ENCODE data around the gene LMNTD1. TPM values are rescaled to one million over a fixed set of nuclear protein-coding genes. Genes with fewer than 3 reads are reported as not detected.
"Not testable (repeated sequence)": the region's sequence is repeated elsewhere in the genome, so short reads cannot be mapped to it uniquely, and the experiment has no call there.

The LMNTD1 gene
- total and polyA plus RNA-seq, 5 experiments from 2014 or later = not detected

DNA sequence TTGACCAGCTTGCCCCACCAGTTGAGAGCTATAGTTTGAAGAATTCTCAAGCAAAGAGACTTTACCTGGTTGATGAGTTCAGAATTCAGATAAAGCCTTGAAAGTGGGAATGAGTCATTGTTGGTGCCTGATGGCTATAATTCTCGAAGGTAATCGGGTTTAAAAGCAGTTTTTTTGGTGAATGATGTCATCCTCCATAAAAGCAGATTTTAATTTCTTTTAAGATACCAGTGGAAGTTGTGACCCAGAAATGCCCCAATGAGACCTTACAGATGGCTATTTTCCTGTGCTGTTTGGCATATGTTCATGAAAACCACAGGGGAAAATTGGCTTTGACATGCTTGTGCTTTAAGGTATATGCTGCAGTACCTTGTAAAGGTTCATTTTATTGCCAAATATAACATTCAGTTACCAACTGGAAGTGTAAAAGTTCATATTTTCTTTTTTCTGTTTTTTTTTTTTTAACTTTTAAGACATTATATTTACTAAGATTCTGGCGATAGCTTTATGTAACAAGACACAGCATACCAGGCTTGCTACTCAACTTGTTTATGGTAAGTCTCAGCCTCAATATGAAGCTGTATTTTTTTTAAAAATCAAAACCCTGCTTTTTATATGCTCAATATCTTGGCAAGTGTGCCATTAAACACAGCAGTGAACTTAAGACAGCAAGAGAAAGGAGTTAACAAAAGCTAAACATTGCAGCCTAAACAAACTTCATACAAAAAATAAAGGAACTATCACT is 119.3 kb downstream of the LMNTD1 start:
- no peak for ATAC-seq
- H3K4me1 Mint-ChIP-seq = peaks cover 4 to 10% (median 4%) of the 10 kb centered on the region in 4 donors
- H3K36me3 Mint-ChIP-seq = no peaks in the 10 kb centered on the region
- peaks cover 0 to 12% (median 0%) of the 10 kb centered on the region in 5 donors for H3K27me3 Mint-ChIP-seq
- DNase-seq = no peak
- POLR2A ChIA-PET = no interaction called here
- no peak overlapping the region for H3K4me3 Mint-ChIP-seq
- H3K9me3 Mint-ChIP-seq = no peaks in the 10 kb centered on the region
- no peak overlapping the region for H3K27ac Mint-ChIP-seq

GRCh38 chr12:25433024-25433423 is 120.1 kb downstream of the LMNTD1 start:
- DNase-seq (no peak), ATAC-seq (no peak)
- Mint-ChIP-seq H3K27ac (no peak overlapping the region), H3K36me3 (no peaks in the 10 kb centered on the region), H3K9me3 (no peaks in the 10 kb centered on the region), H3K27me3 (peaks cover 0 to 12% (median 0%) of the 10 kb centered on the region in 5 donors), H3K4me1 (peaks cover 4 to 10% (median 4%) of the 10 kb centered on the region in 4 donors), H3K4me3 (no peak overlapping the region)
- POLR2A ChIA-PET = no interaction called here

- ATAC-seq = no peak
- peaks cover 0 to 3% (median 0%) of the 10 kb centered on the region in 4 donors for H3K4me1 Mint-ChIP-seq
Observed at GRCh38 chr12:25427337-25428249, 125.5 kb downstream of the LMNTD1 start.

DNA sequence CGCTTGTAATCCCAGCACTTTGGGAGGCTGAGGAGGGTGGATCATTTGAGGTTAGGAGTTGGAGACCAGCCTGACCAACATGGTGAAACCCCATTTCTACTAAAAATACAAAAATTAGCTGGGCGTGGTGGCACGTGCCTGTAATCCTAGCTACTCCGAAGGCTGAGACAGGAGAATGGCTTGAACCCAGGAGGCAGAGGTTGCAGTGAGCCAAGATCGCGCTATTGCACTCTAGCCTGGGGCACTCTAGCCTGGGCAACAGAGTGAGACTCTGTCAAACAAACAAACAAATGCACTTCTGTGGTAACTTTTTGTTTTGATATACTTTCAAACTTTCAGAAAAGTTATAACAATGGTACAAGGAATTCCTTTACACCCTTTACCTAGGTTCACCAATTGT is 126.3 kb downstream of the LMNTD1 start:
- H3K27me3 Mint-ChIP-seq, H3K27ac Mint-ChIP-seq, H3K4me1 Mint-ChIP-seq, H3K4me3 Mint-ChIP-seq, POLR2A ChIA-PET, H3K36me3 Mint-ChIP-seq, ATAC-seq, H3K9me3 Mint-ChIP-seq, DNase-seq: not testable (repeated sequence)

More at GRCh38 chr12:25427337-25428249, 125.5 kb downstream of the LMNTD1 start:
- no peak for DNase-seq
- Mint-ChIP-seq H3K4me3 (no peak overlapping the region), H3K9me3 (no peaks in the 10 kb centered on the region), H3K27ac (no peak overlapping the region), H3K27me3 (peaks cover 0 to 4% (median 0%) of the 10 kb centered on the region in 5 donors), H3K36me3 (no peaks in the 10 kb centered on the region)
- POLR2A ChIA-PET = no interaction called here

Data from naive thymus-derived CD8-positive, alpha-beta T cell (primary cell).